Activated T-cell treated with anti-CD3 and anti-CD28 coated beads for 1 hour (primary cell): Measurements from ENCODE around the gene GSN.

ENCODE experiments used
- DNase-seq: peaks from one replicate; pipeline ENCODE4 v3.0.0-alpha.2; 2020; ENCODE audit warnings: low read depth

Gene GSN

DNA sequence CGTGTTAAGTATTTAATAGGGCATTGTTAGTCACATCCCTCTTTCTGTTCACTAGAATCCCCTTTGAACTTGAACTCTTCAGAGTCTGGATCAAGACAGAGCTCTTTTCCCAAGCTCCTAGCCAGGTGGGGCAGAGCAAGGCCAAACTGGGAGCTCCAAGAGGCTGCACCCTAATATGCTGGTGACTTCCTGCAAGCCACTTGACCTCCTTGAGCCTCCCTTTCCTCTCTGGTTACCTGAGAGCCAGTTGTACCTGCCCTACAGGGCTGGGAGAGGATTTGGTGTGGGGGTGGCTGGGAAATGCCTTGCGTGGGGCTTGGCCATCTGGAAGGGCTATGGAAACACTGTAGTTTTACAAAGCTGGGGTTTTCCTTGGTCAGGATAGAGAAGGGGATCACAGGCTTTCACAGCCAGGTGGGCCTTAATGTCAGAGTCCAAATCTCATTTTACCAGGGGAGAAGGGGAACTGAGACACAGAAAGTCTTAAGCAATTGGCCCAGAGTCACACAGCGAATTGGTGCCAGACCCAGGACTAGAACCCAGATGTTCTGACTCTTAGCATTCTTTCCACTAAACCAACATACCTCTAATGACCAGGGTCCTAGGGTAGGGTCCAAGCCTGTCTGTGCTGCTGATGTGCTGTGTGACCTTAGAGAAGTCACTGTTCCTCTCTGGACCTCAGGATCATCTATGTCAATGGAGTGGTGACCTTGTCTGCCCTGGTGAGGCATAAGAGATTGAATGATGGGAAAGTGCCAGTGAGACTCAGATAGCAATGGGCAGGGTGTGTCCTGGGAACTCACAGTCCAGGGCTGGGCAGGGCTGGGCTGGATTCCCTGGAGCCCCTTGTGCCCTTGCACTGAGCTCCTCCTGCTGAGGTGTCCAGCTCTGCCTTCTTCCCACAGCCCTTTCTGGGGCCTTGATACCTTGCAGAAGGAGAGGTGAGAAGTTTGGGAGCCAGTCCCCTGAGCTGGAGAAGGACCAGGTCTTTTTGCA, 35.8 kb downstream of the GSN start:
- no peak for DNase-seq

DNA sequence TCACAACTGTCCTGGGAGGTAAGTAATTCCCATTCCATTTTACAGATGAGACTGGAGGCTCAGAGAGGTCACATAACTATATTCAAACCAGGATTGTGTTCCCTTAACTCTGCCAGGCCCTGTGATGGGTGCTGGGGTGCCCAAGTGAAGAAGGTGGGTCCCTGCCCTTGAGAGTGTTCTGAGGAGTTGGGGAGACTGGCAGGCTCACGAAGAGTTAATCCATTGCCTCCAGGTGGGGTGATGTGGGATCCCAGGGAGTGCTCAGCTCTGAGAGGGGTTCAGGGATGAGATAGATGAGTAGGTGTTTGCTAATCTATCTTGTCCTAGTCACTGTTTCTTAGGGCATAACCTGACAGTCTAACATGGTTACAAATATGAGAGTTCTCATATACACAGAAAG, 36.7 kb downstream of the GSN start:
- no peak for DNase-seq

DNA sequence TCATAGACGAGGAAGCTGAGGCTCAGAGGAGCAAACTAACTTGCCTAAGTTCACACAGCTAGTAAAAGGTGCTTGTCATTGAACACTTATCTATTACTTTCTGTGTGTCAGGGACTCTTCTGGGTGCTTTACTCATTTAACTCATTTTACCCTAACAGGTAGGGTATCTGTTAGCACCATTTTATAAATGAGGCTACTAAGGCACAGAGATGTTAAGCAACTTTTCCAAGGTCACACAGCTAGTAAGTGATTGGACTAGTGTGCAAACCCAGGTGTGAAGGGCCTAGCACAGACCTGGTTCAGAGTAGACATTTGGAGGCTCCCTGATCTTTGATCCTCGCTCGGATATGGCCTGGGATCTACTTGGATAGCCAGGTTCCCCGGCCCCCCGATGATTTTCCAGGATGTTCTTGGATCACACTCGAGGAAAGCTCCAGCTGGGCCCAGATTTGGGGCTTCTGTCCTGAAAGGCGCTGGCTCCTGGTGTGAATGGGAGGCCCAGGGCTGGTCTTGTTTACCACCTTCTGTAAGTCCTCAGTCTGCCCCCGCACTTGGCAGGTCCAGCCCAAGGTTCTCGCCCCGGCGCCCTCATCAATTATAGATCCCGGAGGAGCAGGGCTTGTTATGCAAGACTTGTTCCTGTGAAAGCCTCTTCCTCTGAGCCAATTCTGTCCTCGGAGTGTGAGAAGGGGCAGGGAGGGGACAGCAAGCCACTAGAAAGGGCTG, 37.5 kb downstream of the GSN start:
- DNase-seq: no peak

DNA sequence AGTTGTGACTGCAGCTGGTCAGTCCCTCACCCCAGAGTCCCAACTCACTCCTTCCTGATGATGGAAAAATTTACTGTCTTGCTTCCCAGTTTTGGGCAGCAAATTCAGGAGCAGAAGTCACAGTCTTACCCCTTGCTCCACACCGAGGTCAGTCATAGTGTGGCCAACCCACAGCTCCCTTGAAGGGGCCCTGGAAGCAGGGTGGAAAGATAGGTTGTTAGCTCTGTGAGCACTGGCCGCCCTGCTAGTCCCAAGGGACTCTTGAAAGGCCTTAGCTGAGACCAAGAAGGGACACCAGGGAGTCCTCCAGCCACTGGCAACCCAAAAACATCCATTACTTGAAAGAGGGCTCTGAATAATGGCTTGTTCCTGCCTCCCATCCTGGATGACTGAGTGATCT, 40.0 kb downstream of the GSN start:
- DNase-seq: no peak

DNA sequence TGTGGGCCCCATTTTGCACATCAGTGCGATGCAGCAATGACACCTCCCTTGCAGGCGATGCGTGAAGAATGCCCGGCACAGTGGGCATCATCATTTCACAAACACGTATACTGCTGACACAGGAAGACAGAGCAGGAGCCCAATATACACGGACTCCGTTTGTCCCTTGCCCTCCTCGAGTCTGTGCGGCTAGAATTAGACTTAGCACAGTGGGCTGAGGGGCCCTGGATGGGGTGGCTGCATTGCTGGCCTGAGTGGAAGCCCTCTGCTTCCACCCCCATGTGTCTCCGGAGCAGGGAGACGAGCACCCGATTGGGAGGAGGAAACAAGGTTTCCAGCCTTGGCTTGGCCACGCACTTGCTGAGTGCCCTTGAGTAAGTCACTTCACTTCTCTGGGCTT, 40.8 kb downstream of the GSN start:
- DNase-seq: no peak

DNA sequence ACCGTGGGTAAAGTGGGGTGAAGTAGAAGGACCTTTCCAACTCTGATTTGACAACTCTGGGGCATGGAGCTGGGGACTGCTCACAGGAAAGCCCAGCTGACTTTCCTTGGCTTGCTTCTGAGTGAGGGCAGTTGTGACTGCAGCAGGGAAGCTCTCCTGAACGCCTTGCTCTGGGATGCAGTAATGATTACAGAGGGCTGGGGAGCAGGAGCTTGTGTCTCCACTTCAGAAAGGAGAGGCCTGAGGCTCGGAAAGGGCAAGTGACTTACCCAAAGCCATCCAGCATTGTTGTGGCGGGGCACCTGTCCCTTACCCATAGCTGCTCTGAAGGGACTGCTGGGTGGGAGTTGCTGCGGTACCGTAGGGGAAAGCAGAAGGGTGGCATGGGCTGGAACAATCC, 41.2 kb downstream of the GSN start:
- no peak for DNase-seq

DNA sequence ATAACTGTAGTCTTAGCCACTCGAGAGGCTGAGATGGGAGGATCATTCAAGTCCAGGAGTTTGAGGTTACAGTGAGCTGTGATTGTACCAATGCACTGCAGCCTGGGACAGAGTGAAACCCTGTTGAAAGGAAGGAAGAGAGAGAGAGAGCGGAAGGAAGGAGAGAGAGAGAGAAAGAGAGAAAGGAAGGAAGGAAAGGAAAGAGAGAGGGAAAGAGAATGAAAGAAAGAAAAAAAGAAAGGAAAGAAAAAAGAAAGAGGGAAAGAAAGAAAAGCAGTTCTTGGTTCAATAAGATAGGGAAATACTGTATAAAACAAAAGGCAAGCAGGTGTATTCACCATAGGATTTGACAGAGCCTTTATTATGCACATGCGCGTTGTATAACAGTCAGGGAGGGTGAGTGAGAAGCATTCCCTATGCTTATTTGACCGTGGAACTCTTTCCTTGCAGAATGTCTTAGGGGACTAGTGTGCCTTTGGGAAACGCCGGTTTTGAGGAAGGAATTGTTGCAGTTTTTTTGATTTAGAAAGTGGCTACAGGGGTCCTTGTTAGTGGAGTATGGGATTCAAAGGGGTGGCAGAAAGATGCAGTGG, 42.0 kb downstream of the GSN start:
- no peak for DNase-seq

DNA sequence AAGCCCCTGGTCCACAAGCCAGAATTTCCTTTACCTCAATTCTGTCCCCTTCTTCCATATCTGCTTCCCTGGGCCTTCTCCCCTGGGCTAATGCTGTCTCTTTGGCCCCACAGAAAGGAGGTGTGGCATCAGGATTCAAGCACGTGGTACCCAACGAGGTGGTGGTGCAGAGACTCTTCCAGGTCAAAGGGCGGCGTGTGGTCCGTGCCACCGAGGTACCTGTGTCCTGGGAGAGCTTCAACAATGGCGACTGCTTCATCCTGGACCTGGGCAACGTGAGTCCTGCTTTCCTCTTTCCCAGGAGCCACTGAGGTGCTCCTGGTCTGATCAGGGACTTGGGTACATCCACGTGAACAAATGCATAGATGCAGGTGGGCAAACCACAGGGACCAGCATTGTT, 42.6 kb downstream of the GSN start:
- DNase-seq: no peak

DNA sequence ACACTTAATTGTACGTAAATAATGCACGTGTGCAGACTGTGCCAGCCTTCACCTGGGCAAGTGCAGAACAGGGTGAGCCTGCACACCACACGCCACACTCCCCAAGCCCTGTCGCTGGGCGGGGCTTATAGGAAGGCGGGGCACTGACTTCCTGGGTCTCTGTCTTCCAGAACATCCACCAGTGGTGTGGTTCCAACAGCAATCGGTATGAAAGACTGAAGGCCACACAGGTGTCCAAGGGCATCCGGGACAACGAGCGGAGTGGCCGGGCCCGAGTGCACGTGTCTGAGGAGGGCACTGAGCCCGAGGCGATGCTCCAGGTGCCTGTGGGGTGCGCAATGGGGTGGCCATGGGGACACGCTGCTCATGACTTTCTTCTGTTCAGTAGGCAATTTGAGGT, 44.2 kb downstream of the GSN start:
- no peak for DNase-seq

DNA sequence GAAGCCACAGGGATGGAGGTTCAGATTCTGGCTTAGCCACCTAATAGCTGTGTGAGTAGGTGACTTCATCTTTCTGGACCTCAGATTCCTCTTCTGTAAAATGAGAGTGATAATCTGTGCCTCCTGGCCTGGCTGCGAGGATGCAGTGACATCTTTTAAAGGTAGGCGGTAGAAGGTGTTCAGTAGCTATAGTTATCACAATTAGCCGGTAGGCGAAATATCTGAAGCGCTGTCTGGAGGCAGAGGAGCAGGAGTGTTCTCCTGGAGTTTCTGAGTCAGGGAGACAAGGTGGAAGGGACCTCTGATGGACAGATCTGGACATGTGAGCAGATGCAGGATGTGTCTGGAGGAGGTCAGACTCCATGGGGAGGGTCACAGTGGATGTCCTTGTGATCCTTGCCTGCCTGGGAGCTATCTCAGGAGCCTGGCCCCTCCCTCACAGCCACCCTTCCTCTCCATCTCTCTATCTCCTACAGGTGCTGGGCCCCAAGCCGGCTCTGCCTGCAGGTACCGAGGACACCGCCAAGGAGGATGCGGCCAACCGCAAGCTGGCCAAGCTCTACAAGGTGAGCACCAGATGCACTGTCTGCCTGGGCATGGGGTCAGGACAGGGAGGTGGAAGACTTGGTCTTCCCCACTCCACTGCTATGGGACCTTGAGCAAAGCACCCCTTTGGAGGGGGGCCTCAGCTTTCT, 45.6 kb downstream of the GSN start:
- no peak for DNase-seq

DNA sequence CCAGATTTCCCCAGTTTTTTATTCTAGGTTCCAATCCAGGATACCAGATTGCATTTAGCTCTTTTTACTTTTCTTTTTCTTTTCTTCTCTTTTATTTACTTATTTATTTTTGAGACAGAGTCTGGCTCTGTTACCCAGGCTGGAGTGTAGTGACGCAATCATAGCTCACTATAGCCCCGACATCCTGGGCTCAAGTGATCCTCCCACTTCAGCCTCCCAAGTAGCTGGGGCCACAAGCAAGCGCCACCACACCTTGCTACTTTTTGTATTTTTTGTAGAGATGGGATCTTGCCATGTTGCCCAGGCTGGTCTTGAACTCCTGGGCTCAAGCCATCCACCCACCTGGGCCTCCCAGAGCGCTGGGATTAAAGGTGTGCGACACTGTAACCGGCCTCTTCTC, 48.4 kb downstream of the GSN start:
- no peak for DNase-seq

DNA sequence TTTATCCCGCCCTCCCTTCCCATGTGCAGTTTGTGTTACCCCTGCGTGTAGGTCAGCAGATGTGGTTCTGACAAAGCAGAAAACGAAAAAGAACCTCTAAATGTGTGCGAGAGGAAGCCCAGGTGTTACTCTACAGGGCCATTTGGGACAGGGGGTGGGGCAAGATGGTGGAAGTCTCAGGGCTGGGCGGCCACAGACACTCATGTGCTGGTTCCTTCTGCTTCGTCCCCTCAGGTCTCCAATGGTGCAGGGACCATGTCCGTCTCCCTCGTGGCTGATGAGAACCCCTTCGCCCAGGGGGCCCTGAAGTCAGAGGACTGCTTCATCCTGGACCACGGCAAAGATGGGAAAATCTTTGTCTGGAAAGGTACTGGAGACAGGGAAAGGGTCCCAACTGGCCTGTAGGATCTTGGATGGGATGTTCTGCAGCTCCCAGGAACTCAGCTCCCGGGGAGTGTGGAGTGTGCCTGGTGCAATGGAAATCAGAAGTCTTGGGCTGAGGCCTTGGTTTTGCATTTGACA, 49.0 kb downstream of the GSN start:
- no peak for DNase-seq

DNA sequence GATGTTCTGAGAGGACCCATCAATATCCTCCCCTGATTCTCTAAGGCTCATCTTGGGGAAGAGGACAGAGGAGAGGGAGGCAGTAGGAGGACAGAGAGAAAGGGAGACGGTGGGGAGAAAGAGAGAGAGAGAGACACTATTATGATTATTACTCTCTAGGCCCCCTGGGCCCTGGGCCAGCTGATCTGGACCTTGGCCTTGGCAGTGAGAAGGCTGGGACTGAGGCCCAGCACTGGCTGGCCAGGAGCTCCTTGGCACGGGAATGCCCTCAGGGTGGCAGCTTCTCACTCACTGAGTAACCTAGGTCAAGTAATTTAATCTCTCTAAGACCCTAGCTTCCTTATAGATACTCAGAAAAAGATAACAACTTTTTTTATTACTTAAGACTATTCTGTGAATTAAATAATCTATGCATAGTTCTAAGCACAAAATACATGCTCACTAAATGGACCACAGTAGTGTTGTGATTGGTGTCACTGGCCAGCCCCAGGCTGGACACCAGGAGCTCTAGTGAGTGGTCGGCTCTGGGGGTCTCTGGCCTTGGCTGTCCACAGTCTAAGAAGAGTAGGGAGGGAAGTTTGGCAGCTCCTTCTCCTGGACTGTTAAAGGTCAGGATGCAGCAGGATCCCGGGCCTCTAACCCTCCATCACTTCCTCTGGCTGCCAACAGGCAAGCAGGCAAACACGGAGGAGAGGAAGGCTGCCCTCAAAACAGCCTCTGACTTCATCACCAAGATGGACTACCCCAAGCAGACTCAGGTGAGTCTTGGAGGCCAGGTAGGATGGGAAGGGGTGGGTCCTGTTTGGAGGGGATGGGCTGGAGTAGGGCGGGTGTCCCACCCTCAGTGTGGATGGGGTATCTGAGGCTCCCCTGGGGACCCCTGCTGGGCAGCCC, 50.0 kb downstream of the GSN start:
- DNase-seq: no peak

DNA sequence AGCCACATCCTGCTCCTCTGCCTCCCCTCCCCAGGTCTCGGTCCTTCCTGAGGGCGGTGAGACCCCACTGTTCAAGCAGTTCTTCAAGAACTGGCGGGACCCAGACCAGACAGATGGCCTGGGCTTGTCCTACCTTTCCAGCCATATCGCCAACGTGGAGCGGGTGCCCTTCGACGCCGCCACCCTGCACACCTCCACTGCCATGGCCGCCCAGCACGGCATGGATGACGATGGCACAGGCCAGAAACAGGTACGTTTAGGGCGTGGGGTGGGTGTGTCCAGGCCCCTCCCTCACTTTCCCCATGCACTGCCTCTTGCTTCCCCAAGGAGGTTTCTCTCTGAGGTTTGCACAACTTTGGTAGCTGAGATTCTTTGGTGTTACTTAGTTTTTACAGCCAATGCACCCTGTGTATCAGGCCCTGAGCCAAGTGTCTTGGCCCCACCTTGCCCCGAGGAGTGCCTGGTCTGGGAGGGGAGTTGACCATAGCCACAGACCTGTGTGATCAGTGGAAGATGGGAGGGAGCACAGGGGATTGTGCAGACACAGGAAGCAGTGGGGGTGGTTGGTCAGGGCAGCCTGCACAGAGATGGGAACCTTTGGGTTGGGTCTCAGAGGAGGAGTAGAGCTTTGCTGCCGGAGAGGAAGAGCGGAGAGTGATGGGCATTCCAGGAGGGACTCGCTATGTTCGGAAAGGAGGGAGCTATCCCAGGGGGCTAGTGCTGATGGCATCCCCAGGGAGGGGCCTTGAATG, 50.8 kb downstream of the GSN start:
- no peak for DNase-seq

DNA sequence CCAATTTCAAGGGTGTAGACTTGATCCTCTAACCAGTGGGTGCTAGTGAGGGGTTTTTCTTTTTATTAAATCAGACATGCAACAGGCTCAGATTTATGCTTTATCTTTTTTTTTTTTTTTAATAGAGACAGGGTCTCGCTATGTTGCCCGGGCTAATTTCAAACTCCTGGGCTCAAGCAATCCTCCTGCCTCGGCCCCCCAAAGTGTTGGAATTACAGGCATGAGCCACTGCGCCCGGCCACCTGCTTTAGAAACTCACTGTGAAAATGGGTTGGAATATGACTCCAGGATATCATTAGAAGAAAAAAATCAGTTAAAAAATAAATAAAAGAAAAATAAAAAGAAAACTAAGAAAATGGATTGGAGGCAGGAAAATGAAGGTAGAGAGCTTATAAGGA, 51.4 kb downstream of the GSN start:
- DNase-seq: no peak

DNA sequence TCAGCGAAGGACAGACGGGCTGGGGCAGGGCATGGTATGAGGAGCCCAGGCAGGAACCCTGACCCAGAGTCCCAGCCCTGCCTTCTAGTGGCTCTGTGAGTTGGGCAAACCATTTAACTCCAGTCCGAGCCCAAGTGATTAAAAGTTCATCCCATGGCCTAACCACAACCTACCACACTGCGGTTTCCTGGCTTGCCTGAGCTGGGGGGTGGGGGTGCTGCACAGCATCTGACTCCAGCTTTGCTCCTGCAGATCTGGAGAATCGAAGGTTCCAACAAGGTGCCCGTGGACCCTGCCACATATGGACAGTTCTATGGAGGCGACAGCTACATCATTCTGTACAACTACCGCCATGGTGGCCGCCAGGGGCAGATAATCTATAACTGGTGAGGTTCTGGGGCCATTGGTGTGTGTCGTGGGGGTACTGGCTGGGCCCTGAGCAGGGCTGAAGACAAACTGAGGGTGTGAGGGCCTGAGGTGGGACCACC, 53.1 kb downstream of the GSN start:
- DNase-seq: no peak

DNA sequence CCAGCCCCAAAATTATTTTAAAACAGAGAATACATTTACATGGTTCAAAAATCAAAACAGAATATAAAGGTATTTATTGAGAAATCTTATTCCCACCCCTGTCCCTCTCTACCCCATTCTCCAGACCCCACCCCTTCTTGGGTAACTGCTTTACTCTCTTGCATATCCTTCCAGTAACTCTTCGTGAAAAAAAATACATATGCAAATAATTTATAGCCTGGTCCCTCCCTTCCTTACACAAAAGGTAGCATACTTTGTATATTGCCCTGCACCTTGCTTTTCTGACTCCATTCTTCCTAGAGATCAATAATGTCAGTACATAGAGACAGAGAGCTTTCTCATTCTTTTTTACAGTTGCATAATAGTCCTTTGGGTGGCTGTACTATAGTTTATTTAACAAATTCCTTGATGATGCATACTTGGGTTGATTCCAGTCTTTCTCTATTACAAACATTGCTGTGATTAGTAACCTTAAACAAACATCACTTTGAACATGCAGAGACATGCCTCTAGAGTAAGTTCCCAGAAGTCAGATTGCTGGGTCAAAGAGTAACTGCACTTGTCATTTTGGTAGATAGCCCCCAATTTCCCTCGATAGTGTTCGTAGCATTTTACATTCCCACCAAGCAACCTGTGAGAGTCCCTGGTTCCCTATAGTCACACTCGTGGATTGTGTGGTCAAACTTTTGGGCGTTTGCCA, 54.2 kb downstream of the GSN start:
- no peak for DNase-seq

DNA sequence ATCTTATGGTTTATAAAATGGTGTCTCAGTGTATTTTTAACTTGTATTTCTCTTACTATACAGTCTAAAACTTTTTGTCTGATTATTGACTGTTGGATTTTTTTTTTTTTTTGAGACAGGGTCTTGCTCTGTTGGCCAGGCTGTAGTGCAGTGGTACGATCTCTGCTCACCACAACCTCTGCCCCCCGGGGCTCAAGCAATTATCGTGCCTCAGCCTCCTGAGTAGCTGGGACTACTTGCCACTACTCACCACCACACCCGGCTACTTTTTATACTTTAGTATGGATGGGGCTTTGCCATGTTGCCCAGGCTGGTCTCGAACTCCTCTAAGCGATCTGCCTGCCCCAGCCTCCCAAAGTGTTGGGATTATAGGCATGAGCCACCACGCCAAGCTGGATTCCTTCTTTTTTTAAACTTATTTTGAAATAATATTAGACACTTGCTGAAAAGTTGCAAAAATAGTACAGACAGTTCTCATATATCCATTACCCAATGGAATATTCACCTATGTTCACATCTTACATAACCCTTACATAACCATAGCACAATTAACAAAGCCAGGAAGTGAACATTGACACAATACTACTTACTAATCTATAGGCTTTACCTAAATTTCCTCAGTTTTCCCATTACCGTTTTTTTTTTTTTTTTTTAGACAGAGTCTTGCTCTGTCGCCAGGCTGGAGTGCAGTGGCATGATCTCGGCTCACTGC, 54.9 kb downstream of the GSN start:
- no peak for DNase-seq
